NCI-H2107 treated with DMSO at 0.1 percent for 48 hours (cell line): ENCODE data around the gene TMEM120B.
"Not testable (repeated sequence)": the region's sequence is repeated elsewhere in the genome, so short reads cannot be mapped to it uniquely, and the experiment has no call there.

Experiments
- DNase-seq: peaks from one replicate; lab custom pipeline; 2025; ENCODE audit not compliant: unreplicated experiment; lab: John Stamatoyannopoulos, UW

Gene TMEM120B

GRCh38 chr12:121740847-121741246 lies 28.3 kb downstream of the TMEM120B start:
- DNase-seq: no peak

GRCh38 chr12:121741743-121742142 lies 29.2 kb downstream of the TMEM120B start:
- DNase-seq: no peak

- not testable (repeated sequence) for DNase-seq
These were observed 33.0 kb downstream of the TMEM120B start for GRCh38 chr12:121745545-121745944.

GRCh38 chr12:121748218-121748570 lies 35.6 kb downstream of the TMEM120B start:
- DNase-seq: no peak

GRCh38 chr12:121748571-121749265 lies 36.2 kb downstream of the TMEM120B start:
- DNase-seq: no peak

GRCh38 chr12:121749267-121749666 lies 36.7 kb downstream of the TMEM120B start:
- DNase-seq: no peak

GRCh38 chr12:121750507-121750955 lies 38.0 kb downstream of the TMEM120B start:
- no peak for DNase-seq

GRCh38 chr12:121751034-121751433 lies 38.5 kb downstream of the TMEM120B start:
- no peak for DNase-seq

GRCh38 chr12:121751749-121752351 lies 39.3 kb downstream of the TMEM120B start:
- DNase-seq: no peak

- no peak for DNase-seq
These were observed 41.3 kb downstream of the TMEM120B start for GRCh38 chr12:121753844-121754264.

GRCh38 chr12:121754836-121755235 lies 42.3 kb downstream of the TMEM120B start:
- no peak for DNase-seq

GRCh38 chr12:121755591-121755990 lies 43.0 kb downstream of the TMEM120B start:
- DNase-seq: no peak

GRCh38 chr12:121758536-121758935 lies 46.0 kb downstream of the TMEM120B start:
- not testable (repeated sequence) for DNase-seq

- DNase-seq: no peak
These were observed 49.7 kb downstream of the TMEM120B start for GRCh38 chr12:121762269-121762668.

- DNase-seq: no peak
These were observed 52.3 kb downstream of the TMEM120B start for GRCh38 chr12:121764808-121765207.

- no peak for DNase-seq
These were observed 53.0 kb downstream of the TMEM120B start for GRCh38 chr12:121765573-121765972.

GRCh38 chr12:121766290-121767039 lies 53.9 kb downstream of the TMEM120B start:
- DNase-seq: no peak

GRCh38 chr12:121767525-121768016 lies 55.0 kb downstream of the TMEM120B start:
- peak; percentile 79 for DNase-seq

- DNase-seq: no peak
These were observed 56.8 kb downstream of the TMEM120B start for GRCh38 chr12:121769297-121769830.

GRCh38 chr12:121769831-121770301 lies 57.3 kb downstream of the TMEM120B start:
- no peak for DNase-seq

- no peak for DNase-seq
These were observed 57.8 kb downstream of the TMEM120B start for GRCh38 chr12:121770388-121770787.
